HepG2 (cell line): ENCODE measurements around the gene KIAA2012. TPM values are rescaled to one million over a fixed set of nuclear protein-coding genes. Genes with fewer than 3 reads are reported as not detected.

Experiments used
- ATAC-seq: fragments of 200-7000 bp; cut with Tn5 transposase; 3 replicates; pipeline ENCODE4 v1.9.1; 2020; ENCODE audit warnings: mild to moderate bottlenecking, moderate library complexity
- BruUV-seq: library from RNA; stranded (reverse); fragments of 400-500 nt; replicated peaks from 2 replicates; lab custom pipeline; 2021; lab: Mats Ljungman, UMichigan
- CTCF ChIA-PET: fragments of 300-600 bp; formaldehyde crosslinking; extraction: SDS; loops from one replicate; lab custom pipeline; 2021; ENCODE audit warnings: low total read pairs, inconsistent platforms, low intra/inter-chr PET ratio; lab: Yijun Ruan, JAX
- POLR2A ChIA-PET: fragments of 350-600 bp; sonication (Branson Sonifier 250); formaldehyde crosslinking; loops from one replicate; lab custom pipeline; 2020; ENCODE audit warnings: antibody characterized with exemption, inconsistent platforms; lab: Yijun Ruan, JAX
- DNase-seq: peaks from one replicate; pipeline ENCODE4 v3.0.0-alpha.2; 2015; ENCODE audit warnings: low spot score
- FAIRE-seq: peaks from 3 replicates; lab custom pipeline; 2011; peaks lifted over from hg19 to GRCh38; lab: Jason Lieb, UNC
- H2AFZ ChIP-seq: one replicate; pipeline ENCODE4 v1.6.1; 2011; ENCODE audit warnings: low read length, inconsistent platforms
- H3K27ac ChIP-seq: fragments of 300-600 bp; 3 replicates; pipeline ENCODE4 v1.8.0; 2011; ENCODE audit warnings: mixed run types, mild to moderate bottlenecking, mixed read lengths, low read length, inconsistent platforms; ENCODE audit not compliant: insufficient read depth; ENCODE audit errors: extremely low read length
- H3K27me3 ChIP-seq, 2 experiments: fragments of 200-600 bp in 1 of 2; 2 replicates in 1 of 2; 3 replicates in 1 of 2; pipeline versions ENCODE4 v1.6.0 to v1.8.0; 2011; ENCODE audit warnings: low read length in 2 of 2, mild to moderate bottlenecking in 2 of 2, moderate library complexity in 2 of 2, inconsistent platforms in 1 of 2; ENCODE audit not compliant: insufficient read depth in 2 of 2, control insufficient read depth in 1 of 2
- H3K36me3 ChIP-seq, 2 experiments: fragments of 200-600 bp in 1 of 2; replicated peaks in 1 of 2; 2 replicates in 1 of 2; 3 replicates in 1 of 2; pipeline versions ENCODE4 v1.5.1 to v1.8.0; 2011; ENCODE audit warnings: low read length in 2 of 2, inconsistent platforms in 1 of 2; ENCODE audit not compliant: insufficient read depth in 2 of 2, control insufficient read depth in 1 of 2
- H3K4me1 ChIP-seq: 2 replicates; pipeline ENCODE4 v1.5.1; 2012; ENCODE audit warnings: low read length, inconsistent platforms; ENCODE audit not compliant: insufficient read depth
- H3K4me2 ChIP-seq: 2 replicates; pipeline ENCODE4 v1.6.0; 2011; ENCODE audit warnings: low read depth, low read length, inconsistent platforms
- H3K4me3 ChIP-seq, 3 experiments: fragments of 200-600 bp in 1 of 3; sonication (generic), shearing (Covaris generic) in 1 of 3; replicated peaks in 1 of 3; 2 replicates each; pipeline ENCODE4 v1.5.1; 2011 to 2016; ENCODE audit warnings: low read length in 3 of 3, inconsistent platforms in 2 of 3, low read depth in 2 of 3, mild to moderate bottlenecking in 2 of 3, control low read depth in 1 of 3, mixed read lengths in 1 of 3; ENCODE audit not compliant: insufficient read depth in 1 of 3
- H3K79me2 ChIP-seq: one replicate; pipeline ENCODE4 v1.6.1; 2011; ENCODE audit warnings: low read length, inconsistent platforms; ENCODE audit not compliant: insufficient read depth
- H3K9ac ChIP-seq: 2 replicates; pipeline ENCODE4 v1.6.0; 2011; ENCODE audit warnings: mild to moderate bottlenecking, low read depth, low read length, inconsistent platforms; ENCODE audit not compliant: insufficient read depth
- H3K9me3 ChIP-seq: 2 replicates; pipeline ENCODE4 v1.5.1; 2012; ENCODE audit warnings: mild to moderate bottlenecking, low read length
- H4K20me1 ChIP-seq: 2 replicates; pipeline ENCODE4 v1.6.0; 2011; ENCODE audit warnings: inconsistent platforms, mild to moderate bottlenecking, low read length, moderate library complexity; ENCODE audit not compliant: insufficient read depth
- ZNF788 ChIP-seq: sonication (generic); formaldehyde crosslinking; IDR thresholded peaks from 2 replicates; pipeline ENCODE4 v1.5.0; 2020; ENCODE audit warnings: mild to moderate bottlenecking, missing genetic modification reagents, borderline replicate concordance
- WGBS: methylation state at CpG from one replicate; pipeline ENCODE4 v1.1.6; 2017; ENCODE audit warnings: low lambda C conversion rate; 5-methylcytosine and 5-hydroxymethylcytosine counted together
- in situ Hi-C: cut with HindIII; loops from 2 replicates; pipeline ENCODE4 v1.10.0; 2017; ENCODE audit warnings: low pct_unique_long_range_greater_than_20kb; ENCODE audit not compliant: extremely low pct_ligation_motif_present
- intact Hi-C: fragments of 100-400 bp; cut with micrococcal nuclease; formaldehyde crosslinking; loops from one replicate; pipeline ENCODE4 v1.10.0; 2022; ENCODE audit not compliant: unreplicated experiment
- polyA plus RNA-seq, 8 experiments: library from polyadenylated mRNA; depleted of rRNA in 3 of 8; stranded (reverse) in 7 of 8; unstranded in 1 of 8; fragments of >200 nt; fragmentation: Illumina TruSeq in 4 of 8; extraction: Trizol in 4 of 8; gene quantifications; 2 replicates each; pipeline versions ENCODE4 v1.2.1 to v1.2.3, GENCODE V29; 2011 to 2016; ENCODE audit warnings: low read depth in 4 of 8, missing spikeins in 1 of 8, mixed read lengths in 1 of 8; ENCODE audit not compliant: insufficient read depth in 1 of 8
- total RNA-seq, 5 experiments: library from RNA; depleted of rRNA; stranded (reverse); fragments of >200 nt; fragmentation: Illumina TruSeq; extraction: Trizol; gene quantifications; 2 replicates each; pipeline ENCODE4 v1.2.3, GENCODE V29; 2016; ENCODE audit warnings: low read depth in 1 of 5
- TF ChIP-seq, protein P1 (sequence below): sonication (generic); formaldehyde crosslinking; IDR thresholded peaks from 2 replicates; pipeline ENCODE4 v1.5.1; 2020; ENCODE audit warnings: mild to moderate bottlenecking, missing genetic modification reagents, moderate library complexity

The KIAA2012 gene
- total and polyA plus RNA-seq, 2 of the 13 experiments (the other 11 are each of a cell fraction or from before 2014, with no cell fraction given) = not detected

DNA sequence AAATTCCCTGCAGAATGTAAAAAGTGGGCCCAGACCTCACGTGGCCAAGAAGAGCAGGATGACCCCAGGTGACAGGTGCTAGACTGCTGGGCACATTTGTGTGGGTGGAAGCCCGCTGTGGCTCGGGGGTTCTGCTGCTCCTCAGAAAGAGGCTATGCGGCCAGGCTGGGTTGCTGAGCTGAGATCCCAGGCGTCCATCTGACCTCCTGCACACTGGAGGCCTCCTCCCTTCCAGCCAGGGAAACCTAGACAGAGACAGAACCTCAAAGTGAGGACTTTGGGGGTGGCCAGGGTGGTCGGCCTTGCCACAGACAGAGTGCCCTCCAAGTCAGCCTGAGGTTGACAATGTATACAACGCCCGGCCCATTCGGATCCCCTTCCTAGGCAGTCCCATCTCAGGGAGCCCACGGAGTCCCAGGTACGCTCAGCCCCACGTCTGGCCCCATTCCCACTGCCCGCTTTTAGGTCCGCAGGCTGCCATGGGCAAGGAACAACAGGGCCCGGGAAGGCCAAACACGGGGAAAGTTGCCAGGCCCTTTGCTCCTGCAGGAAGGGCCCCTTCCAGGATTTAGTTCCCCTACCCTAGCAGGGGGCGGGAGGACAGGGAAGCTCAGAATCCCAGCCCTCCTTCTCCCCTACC is 75.6 kb downstream of the KIAA2012 start:
- H4K20me1 ChIP-seq = no peaks in the 10 kb centered on the region
- H3K4me1 ChIP-seq = peaks cover 10% of the 10 kb centered on the region; the same call in 1 of the 2 replicates
- no peak overlapping the region for H3K27ac ChIP-seq
- no peaks in the 10 kb centered on the region for H3K79me2 ChIP-seq
- peak; percentile 53 for ATAC-seq
- TF ChIP-seq ZNF788 (CRISPR knock-in tag) = no peak
- TF ChIP-seq, protein P1, sequence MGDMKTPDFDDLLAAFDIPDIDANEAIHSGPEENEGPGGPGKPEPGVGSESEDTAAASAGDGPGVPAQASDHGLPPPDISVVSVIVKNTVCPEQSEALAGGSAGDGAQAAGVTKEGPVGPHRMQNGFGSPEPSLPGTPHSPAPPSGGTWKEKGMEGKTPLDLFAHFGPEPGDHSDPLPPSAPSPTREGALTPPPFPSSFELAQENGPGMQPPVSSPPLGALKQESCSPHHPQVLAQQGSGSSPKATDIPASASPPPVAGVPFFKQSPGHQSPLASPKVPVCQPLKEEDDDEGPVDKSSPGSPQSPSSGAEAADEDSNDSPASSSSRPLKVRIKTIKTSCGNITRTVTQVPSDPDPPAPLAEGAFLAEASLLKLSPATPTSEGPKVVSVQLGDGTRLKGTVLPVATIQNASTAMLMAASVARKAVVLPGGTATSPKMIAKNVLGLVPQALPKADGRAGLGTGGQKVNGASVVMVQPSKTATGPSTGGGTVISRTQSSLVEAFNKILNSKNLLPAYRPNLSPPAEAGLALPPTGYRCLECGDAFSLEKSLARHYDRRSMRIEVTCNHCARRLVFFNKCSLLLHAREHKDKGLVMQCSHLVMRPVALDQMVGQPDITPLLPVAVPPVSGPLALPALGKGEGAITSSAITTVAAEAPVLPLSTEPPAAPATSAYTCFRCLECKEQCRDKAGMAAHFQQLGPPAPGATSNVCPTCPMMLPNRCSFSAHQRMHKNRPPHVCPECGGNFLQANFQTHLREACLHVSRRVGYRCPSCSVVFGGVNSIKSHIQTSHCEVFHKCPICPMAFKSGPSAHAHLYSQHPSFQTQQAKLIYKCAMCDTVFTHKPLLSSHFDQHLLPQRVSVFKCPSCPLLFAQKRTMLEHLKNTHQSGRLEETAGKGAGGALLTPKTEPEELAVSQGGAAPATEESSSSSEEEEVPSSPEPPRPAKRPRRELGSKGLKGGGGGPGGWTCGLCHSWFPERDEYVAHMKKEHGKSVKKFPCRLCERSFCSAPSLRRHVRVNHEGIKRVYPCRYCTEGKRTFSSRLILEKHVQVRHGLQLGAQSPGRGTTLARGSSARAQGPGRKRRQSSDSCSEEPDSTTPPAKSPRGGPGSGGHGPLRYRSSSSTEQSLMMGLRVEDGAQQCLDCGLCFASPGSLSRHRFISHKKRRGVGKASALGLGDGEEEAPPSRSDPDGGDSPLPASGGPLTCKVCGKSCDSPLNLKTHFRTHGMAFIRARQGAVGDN (CRISPR knock-in tag) = 0 out of 2 replicates have a peak, but pooled peaks have one; percentile 18
- H3K27me3 ChIP-seq = peaks cover 11 to 30% of the 10 kb centered on the region in 2 experiments
- no peak for DNase-seq
- WGBS = 55% methylated on average over 9 of the region's 17 CpGs
- H2AFZ ChIP-seq = no peak overlapping the region
- H3K9ac ChIP-seq = no peak overlapping the region
- ChIA-PET POLR2A (no interaction called here), CTCF (no interaction called here)
- H3K4me3 ChIP-seq = no peak overlapping the region; a peak in 1 of 6 replicates
- in situ Hi-C loops (no loop called here), intact Hi-C loops (no loop called here)
- FAIRE-seq = no peak
- no TSS peak for BruUV-seq
- no peaks in the 10 kb centered on the region for H3K9me3 ChIP-seq
- peak overlapping the region; percentile 45 for H3K4me2 ChIP-seq
- H3K36me3 ChIP-seq = no peaks in the 10 kb centered on the region
